Natural killer cell treated with Interleukin-12 subunit alpha and Interleukin-12 subunit beta and Interleukin-15 and Interleukin-18, amount 100 ng/mL, for 72 hours (primary cell): ENCODE data around the gene COL6A1. TPM values are rescaled to one million over a fixed set of nuclear protein-coding genes. Genes with fewer than 3 reads are reported as not detected.
"Not testable (repeated sequence)": the region's sequence is repeated elsewhere in the genome, so short reads cannot be mapped to it uniquely, and the experiment has no call there.

ENCODE experiments used
- ATAC-seq, 2 donors: fragments of 150-1000 bp; cut with Tn5 transposase in 1 of 2; sonication (Bioruptor Pico), chemical (Tn5 transposase) in 1 of 2; 2 replicates each; pipeline ENCODE4 v1.10.0; 2021
- DNase-seq: peaks from one replicate; pipeline ENCODE4 v3.0.0; 2022; ENCODE audit warnings: low spot score
- H3K27ac Mint-ChIP-seq, 2 donors: 1 replicate in 1 of 2; 2 replicates in 1 of 2; pipeline ENCODE4 v1.8.0; 2022; ENCODE audit warnings: mixed read lengths in 2 of 2, mild to moderate bottlenecking in 1 of 2, moderate library complexity in 1 of 2
- H3K27me3 Mint-ChIP-seq, 2 donors: 1 replicate in 1 of 2; 2 replicates in 1 of 2; pipeline ENCODE4 v1.8.0; 2022; ENCODE audit warnings: mixed read lengths in 2 of 2
- H3K36me3 Mint-ChIP-seq: one replicate; pipeline ENCODE4 v1.8.0; 2022; ENCODE audit warnings: mixed read lengths
- H3K4me1 Mint-ChIP-seq, 2 donors: 1 replicate in 1 of 2; 2 replicates in 1 of 2; pipeline ENCODE4 v1.8.0; 2022; ENCODE audit warnings: low read depth in 2 of 2, mixed read lengths in 2 of 2, mild to moderate bottlenecking in 1 of 2
- H3K4me3 Mint-ChIP-seq: one replicate; pipeline ENCODE4 v1.8.0; 2022; ENCODE audit warnings: mixed read lengths
- H3K9me3 Mint-ChIP-seq: 2 replicates; pipeline ENCODE4 v1.8.0; 2022; ENCODE audit warnings: mixed read lengths
- total RNA-seq, 2 donors: library from RNA; stranded (reverse); gene quantifications; one replicate each; pipeline ENCODE4 v1.2.3, GENCODE V29; 2022

The COL6A1 gene
- total RNA-seq, 2 donors from 2014 or later, result not detected

- not testable (repeated sequence) for DNase-seq, H3K27ac Mint-ChIP-seq, H3K9me3 Mint-ChIP-seq, ATAC-seq, H3K36me3 Mint-ChIP-seq
- peak overlapping the region; percentile 48 for H3K4me3 Mint-ChIP-seq
- H3K4me1 Mint-ChIP-seq, result peaks cover 13 to 16% of the 10 kb centered on the region in 2 donors
- H3K27me3 Mint-ChIP-seq, result peaks cover 15 to 18% of the 10 kb centered on the region in 2 donors
These were observed 5.7 kb upstream of the COL6A1 start for GRCh38 chr21:45975667-45976409.

GRCh38 chr21:45976701-45977311 is 4.8 kb upstream of the COL6A1 start:
- H3K9me3 Mint-ChIP-seq, result no peaks in the 10 kb centered on the region
- DNase-seq (no peak), ATAC-seq (no peak)
- H3K36me3 Mint-ChIP-seq, result no peaks in the 10 kb centered on the region
- no peak overlapping the region for H3K27ac Mint-ChIP-seq
- H3K4me3 Mint-ChIP-seq, result no peak overlapping the region
- peaks cover 13 to 16% of the 10 kb centered on the region in 2 donors for H3K4me1 Mint-ChIP-seq
- peaks cover 15 to 18% of the 10 kb centered on the region in 2 donors for H3K27me3 Mint-ChIP-seq

- ATAC-seq (no peak), DNase-seq (no peak)
- Mint-ChIP-seq H3K9me3 (no peaks in the 10 kb centered on the region), H3K36me3 (no peaks in the 10 kb centered on the region), H3K27ac (no peak overlapping the region), H3K27me3 (peaks cover 15 to 18% of the 10 kb centered on the region in 2 donors), H3K4me3 (no peak overlapping the region), H3K4me1 (peaks cover 13 to 16% of the 10 kb centered on the region in 2 donors)
These were observed 4.2 kb upstream of the COL6A1 start for GRCh38 chr21:45977396-45977795.

GRCh38 chr21:45979141-45979631 is 2.4 kb upstream of the COL6A1 start:
- H3K36me3 Mint-ChIP-seq, result no peaks in the 10 kb centered on the region
- no peak for ATAC-seq
- peaks cover 15 to 16% of the 10 kb centered on the region in 2 donors for H3K27me3 Mint-ChIP-seq
- no peak overlapping the region for H3K27ac Mint-ChIP-seq
- no peaks in the 10 kb centered on the region for H3K9me3 Mint-ChIP-seq
- H3K4me3 Mint-ChIP-seq, result no peak overlapping the region
- DNase-seq, result no peak
- peaks cover 8 to 13% of the 10 kb centered on the region in 2 donors for H3K4me1 Mint-ChIP-seq

- Mint-ChIP-seq H3K4me3 (no peak overlapping the region), H3K27ac (no peak overlapping the region), H3K4me1 (peaks cover 9 to 16% of the 10 kb centered on the region in 2 donors), H3K27me3 (peaks cover 17 to 18% of the 10 kb centered on the region in 2 donors), H3K9me3 (peaks cover 2% of the 10 kb centered on the region), H3K36me3 (no peaks in the 10 kb centered on the region)
- DNase-seq (no peak), ATAC-seq (no peak)
These were observed 1.9 kb upstream of the COL6A1 start for GRCh38 chr21:45979651-45980050.

GRCh38 chr21:45980271-45980670 is 1.3 kb upstream of the COL6A1 start:
- DNase-seq (no peak), ATAC-seq (no peak)
- Mint-ChIP-seq H3K27ac (no peak overlapping the region), H3K4me3 (no peak overlapping the region), H3K27me3 (peaks cover 20 to 24% of the 10 kb centered on the region in 2 donors), H3K4me1 (peaks cover 11 to 14% of the 10 kb centered on the region in 2 donors), H3K36me3 (no peaks in the 10 kb centered on the region), H3K9me3 (peaks cover 6% of the 10 kb centered on the region)

GRCh38 chr21:45980697-45981096 is 873 bp upstream of the COL6A1 start:
- H3K9me3 Mint-ChIP-seq, result peaks cover 6% of the 10 kb centered on the region
- no peak overlapping the region for H3K27ac Mint-ChIP-seq
- peaks cover 16 to 19% of the 10 kb centered on the region in 2 donors for H3K27me3 Mint-ChIP-seq
- ATAC-seq (no peak), DNase-seq (no peak)
- H3K4me3 Mint-ChIP-seq, result no peak overlapping the region
- no peaks in the 10 kb centered on the region for H3K36me3 Mint-ChIP-seq
- peaks cover 6 to 10% of the 10 kb centered on the region in 2 donors for H3K4me1 Mint-ChIP-seq

- no peak overlapping the region for H3K4me3 Mint-ChIP-seq
These were observed 655 bp downstream of the COL6A1 start for GRCh38 chr21:45982092-45982757.

GRCh38 chr21:45982758-45983648 is 1.4 kb downstream of the COL6A1 start:
- ATAC-seq, result no peak
- Mint-ChIP-seq H3K27me3 (peaks cover 8 to 16% of the 10 kb centered on the region in 2 donors), H3K4me1 (peaks cover 5 to 6% of the 10 kb centered on the region in 2 donors), H3K9me3 (peaks cover 6% of the 10 kb centered on the region), H3K4me3 (no peak overlapping the region), H3K36me3 (no peaks in the 10 kb centered on the region), H3K27ac (no peak overlapping the region)
- DNase-seq, result peak; percentile 56

More at GRCh38 chr21:45982092-45982757, 655 bp downstream of the COL6A1 start:
- Mint-ChIP-seq H3K9me3 (peaks cover 6% of the 10 kb centered on the region), H3K27ac (no peak overlapping the region), H3K36me3 (no peaks in the 10 kb centered on the region), H3K27me3 (peaks cover 8 to 16% of the 10 kb centered on the region in 2 donors), H3K4me1 (peaks cover 5 to 6% of the 10 kb centered on the region in 2 donors)
- peak; percentile 52 for DNase-seq
- ATAC-seq, result no peak

- Mint-ChIP-seq H3K36me3 (no peaks in the 10 kb centered on the region), H3K4me3 (no peak overlapping the region), H3K4me1 (peaks cover 3 to 5% of the 10 kb centered on the region in 2 donors), H3K27ac (no peak overlapping the region), H3K27me3 (peaks cover 8 to 13% of the 10 kb centered on the region in 2 donors), H3K9me3 (peaks cover 6% of the 10 kb centered on the region)
- ATAC-seq (no peak), DNase-seq (no peak)
These were observed 2.0 kb downstream of the COL6A1 start for GRCh38 chr21:45983649-45983965.

GRCh38 chr21:45983981-45984551 is 2.5 kb downstream of the COL6A1 start:
- Mint-ChIP-seq H3K27ac (no peak overlapping the region), H3K9me3 (peaks cover 6% of the 10 kb centered on the region), H3K4me3 (no peak overlapping the region), H3K36me3 (no peaks in the 10 kb centered on the region), H3K27me3 (peaks cover 8 to 13% of the 10 kb centered on the region in 2 donors), H3K4me1 (peaks cover 3 to 5% of the 10 kb centered on the region in 2 donors)
- DNase-seq, result peak; percentile 50
- ATAC-seq, result no peak

- peaks cover 6% of the 10 kb centered on the region for H3K9me3 Mint-ChIP-seq
- DNase-seq (no peak), ATAC-seq (no peak)
- no peak overlapping the region for H3K4me3 Mint-ChIP-seq
- peaks cover 3 to 5% of the 10 kb centered on the region in 2 donors for H3K4me1 Mint-ChIP-seq
- H3K27ac Mint-ChIP-seq, result no peak overlapping the region
- H3K27me3 Mint-ChIP-seq, result peaks cover 8 to 11% of the 10 kb centered on the region in 2 donors
- H3K36me3 Mint-ChIP-seq, result no peaks in the 10 kb centered on the region
These were observed 3.1 kb downstream of the COL6A1 start for GRCh38 chr21:45984584-45985095.
